HG03354 (cell line): ENCODE data around the gene CDC25A.
"Not testable (repeated sequence)": the region's sequence is repeated elsewhere in the genome, so short reads cannot be mapped to it uniquely, and the experiment has no call there.

Experiments used
- ATAC-seq: cut with Tn5 transposase; IDR thresholded peaks from one replicate; pipeline ENCODE4 v1.9.1; 2021; ENCODE audit warnings: mild to moderate bottlenecking; ENCODE audit not compliant: unreplicated experiment, poor library complexity, severe bottlenecking

Gene CDC25A

GRCh38 chr3:48188266-48189201 lies at the start of gene CDC25A:
Gene CDC25A, minus strand, starts transcription at chr3:48188417. Its CDS starts 470 bp downstream, at chr3:48187947.
- ATAC-seq = peak; percentile 98

- no peak for ATAC-seq
Measured at GRCh38 chr3:48236531-48236930, 48.3 kb upstream of the CDC25A start.

GRCh38 chr3:48233542-48233941 lies 45.3 kb upstream of the CDC25A start:
- no peak for ATAC-seq

GRCh38 chr3:48232734-48233133 lies 44.5 kb upstream of the CDC25A start:
- ATAC-seq = peak; percentile 71

- no peak for ATAC-seq
Measured at GRCh38 chr3:48232232-48232631, 44.0 kb upstream of the CDC25A start.

GRCh38 chr3:48226939-48227338 lies 38.7 kb upstream of the CDC25A start:
- no peak for ATAC-seq

GRCh38 chr3:48225587-48225986 lies 37.4 kb upstream of the CDC25A start:
- ATAC-seq = no peak

- peak; percentile 61 for ATAC-seq
Measured at GRCh38 chr3:48222616-48223513, 34.6 kb upstream of the CDC25A start, which contains the start of gene CAMP. Gene CAMP, plus strand, starts transcription at chr3:48223495. Its CDS starts 17 bp downstream, at chr3:48223512.

- ATAC-seq = no peak
Measured at GRCh38 chr3:48220746-48221145, 32.5 kb upstream of the CDC25A start.

- ATAC-seq = no peak
Measured at GRCh38 chr3:48219543-48219942, 31.3 kb upstream of the CDC25A start.

- no peak for ATAC-seq
Measured at GRCh38 chr3:48218537-48218936, 30.3 kb upstream of the CDC25A start.

- no peak for ATAC-seq
Measured at GRCh38 chr3:48217449-48217848, 29.2 kb upstream of the CDC25A start.

GRCh38 chr3:48215876-48216275 lies 27.7 kb upstream of the CDC25A start:
- ATAC-seq = no peak

- no peak for ATAC-seq
Measured at GRCh38 chr3:48215466-48215865, 27.2 kb upstream of the CDC25A start.

GRCh38 chr3:48215019-48215418 lies 26.8 kb upstream of the CDC25A start:
- no peak for ATAC-seq

GRCh38 chr3:48214225-48214624 lies 26.0 kb upstream of the CDC25A start:
- no peak for ATAC-seq

- ATAC-seq = not testable (repeated sequence)
Measured at GRCh38 chr3:48211776-48212175, 23.6 kb upstream of the CDC25A start.

- ATAC-seq = not testable (repeated sequence)
Measured at GRCh38 chr3:48210534-48210933, 22.3 kb upstream of the CDC25A start.

GRCh38 chr3:48209445-48209844 lies 21.2 kb upstream of the CDC25A start:
- ATAC-seq = no peak

- ATAC-seq = no peak
Measured at GRCh38 chr3:48208076-48208475, 19.9 kb upstream of the CDC25A start.
